GM19397 (cell line): ENCODE measurements around the gene PDE12.

ENCODE experiments used
- ATAC-seq: cut with Tn5 transposase; IDR thresholded peaks from one replicate; pipeline ENCODE4 v1.9.1; 2021; ENCODE audit warnings: mild to moderate bottlenecking, moderate library complexity; ENCODE audit not compliant: unreplicated experiment

PDE12 gene, protein sequence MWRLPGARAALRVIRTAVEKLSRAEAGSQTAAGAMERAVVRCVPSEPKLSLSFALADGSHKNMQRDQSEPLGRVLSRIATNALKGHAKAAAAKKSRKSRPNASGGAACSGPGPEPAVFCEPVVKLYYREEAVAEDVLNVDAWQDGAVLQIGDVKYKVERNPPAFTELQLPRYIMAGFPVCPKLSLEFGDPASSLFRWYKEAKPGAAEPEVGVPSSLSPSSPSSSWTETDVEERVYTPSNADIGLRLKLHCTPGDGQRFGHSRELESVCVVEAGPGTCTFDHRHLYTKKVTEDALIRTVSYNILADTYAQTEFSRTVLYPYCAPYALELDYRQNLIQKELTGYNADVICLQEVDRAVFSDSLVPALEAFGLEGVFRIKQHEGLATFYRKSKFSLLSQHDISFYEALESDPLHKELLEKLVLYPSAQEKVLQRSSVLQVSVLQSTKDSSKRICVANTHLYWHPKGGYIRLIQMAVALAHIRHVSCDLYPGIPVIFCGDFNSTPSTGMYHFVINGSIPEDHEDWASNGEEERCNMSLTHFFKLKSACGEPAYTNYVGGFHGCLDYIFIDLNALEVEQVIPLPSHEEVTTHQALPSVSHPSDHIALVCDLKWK

DNA sequence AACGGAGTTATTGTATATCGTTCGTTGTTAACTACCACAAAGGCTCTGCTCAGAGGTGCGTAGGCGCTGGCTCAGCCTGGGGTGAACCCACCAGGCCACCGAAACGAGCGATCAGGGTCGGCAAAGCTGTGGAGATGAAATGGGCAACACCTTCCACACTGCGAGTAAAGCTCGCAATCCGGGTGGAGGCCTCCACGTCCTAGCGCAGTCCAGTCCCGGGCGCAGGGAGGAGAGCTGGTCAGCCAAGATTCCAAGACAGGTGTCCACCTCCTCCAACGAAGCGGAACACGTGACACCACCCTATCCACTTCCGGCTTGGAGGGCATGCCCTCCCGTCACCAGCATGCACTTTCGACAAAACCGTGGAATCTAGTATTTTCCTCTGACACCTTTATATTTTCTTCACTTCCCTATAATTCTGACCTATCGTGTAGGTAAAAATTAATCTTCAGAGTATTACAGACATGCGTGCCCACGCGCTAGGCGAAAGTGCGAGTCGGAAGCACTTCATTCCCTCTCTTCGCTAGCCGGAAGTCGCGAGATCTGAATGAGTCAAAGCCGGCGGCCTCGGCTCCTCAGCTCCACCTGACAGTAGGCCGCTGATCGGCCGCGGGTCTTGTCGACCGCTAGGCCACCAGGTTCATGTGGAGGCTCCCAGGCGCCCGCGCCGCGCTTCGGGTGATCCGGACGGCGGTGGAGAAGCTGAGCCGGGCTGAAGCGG lies at the start of gene PDE12:
Gene PDE12 (plus strand): TSS at position 537 of the 721 bp plus-strand sequence. CDS start 106 bp downstream, at position 643.
- ATAC-seq = peak; percentile 89

DNA sequence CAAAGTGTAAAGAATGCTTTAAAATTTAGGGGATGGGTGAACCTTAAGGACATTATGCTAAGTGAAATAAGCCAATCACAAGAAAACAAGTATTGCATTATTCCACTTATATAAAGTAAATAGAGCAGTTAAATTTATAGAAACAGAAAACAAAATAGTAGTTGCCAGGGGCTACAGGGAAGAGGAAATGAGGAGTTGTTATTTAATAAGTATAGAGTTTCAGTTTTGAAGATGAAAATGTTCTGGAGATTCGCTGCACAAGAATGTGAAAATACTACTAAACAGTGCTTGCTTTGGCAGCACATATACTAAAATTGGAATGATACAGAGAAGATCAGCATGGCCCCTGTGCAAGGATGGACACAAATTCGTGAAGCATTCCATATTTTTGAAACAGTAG lies 43.9 kb upstream of the PDE12 start:
- no peak for ATAC-seq

DNA sequence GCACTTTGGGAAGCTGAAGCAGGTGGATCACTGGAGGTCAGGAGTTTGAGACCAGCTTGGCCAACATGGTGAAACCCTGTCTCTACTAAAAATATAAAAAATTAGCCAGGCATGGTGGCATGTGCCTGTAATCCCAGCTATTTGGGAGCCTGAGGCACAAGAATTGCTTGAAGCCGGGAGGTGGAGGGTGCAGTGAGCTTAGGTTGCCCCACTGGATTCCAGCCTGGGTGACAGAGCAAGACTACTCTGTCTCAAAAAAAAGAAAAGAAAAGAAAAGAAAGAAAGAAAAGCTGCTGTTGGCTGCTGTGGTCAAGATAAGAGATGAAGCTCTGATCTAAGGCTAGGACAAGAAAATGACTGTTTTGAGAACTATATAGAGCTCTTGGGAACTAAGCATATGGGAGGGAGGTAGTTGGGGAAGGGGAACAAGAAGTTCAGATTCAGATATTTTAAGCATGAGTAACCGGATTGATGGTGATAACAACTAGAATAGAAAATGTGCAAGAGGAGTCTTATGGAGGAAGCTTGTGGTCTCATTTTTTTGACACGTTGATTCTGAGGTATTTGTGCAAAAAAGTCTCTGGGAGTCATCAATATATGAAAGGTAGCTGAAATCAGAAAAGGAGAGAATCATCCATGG lies 37.7 kb upstream of the PDE12 start:
- no peak for ATAC-seq

DNA sequence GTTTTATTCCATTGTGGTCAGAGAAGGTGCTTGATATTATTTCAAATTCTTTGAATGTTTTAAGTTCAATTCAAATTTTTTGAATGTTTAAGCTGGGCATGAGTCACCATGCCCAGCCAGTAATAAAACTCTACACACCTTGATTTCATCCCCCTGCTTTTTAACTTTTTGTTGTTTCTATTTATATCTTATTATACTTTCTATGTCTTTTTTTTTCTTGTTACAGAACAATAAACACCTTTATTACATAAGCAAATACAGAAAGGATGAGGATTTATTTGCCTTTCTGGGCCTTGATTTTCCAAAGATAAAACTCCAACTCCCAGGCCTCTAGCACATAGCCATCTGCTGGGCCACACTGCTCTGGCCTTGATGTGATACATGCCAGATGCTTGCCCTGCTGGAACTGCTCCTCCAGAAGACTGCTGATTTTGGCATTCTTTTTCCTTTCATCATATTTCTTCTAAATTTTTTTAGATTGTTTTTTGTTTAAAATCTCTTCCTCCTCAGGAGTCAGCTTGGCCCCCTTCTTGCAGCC lies 25.9 kb upstream of the PDE12 start:
- no peak for ATAC-seq

DNA sequence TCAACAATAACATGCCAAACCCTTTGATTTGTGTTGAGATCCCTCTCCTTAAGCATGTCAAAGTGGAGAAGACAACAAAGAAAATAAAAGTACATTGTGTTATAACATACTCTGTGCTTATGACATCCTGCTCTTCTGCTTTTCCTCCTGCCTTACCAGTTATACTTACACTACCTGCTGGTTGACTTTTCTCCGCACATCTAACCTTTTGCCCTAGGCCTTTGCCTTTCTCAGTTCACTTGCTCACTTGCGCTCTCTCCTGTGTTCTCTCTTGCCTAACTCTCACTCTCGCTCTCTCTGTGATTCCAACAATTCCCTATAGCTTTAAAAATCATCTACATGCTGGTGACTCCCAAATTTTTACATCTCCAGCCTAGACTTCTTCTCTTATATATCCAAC lies 17.6 kb upstream of the PDE12 start:
- ATAC-seq = no peak

DNA sequence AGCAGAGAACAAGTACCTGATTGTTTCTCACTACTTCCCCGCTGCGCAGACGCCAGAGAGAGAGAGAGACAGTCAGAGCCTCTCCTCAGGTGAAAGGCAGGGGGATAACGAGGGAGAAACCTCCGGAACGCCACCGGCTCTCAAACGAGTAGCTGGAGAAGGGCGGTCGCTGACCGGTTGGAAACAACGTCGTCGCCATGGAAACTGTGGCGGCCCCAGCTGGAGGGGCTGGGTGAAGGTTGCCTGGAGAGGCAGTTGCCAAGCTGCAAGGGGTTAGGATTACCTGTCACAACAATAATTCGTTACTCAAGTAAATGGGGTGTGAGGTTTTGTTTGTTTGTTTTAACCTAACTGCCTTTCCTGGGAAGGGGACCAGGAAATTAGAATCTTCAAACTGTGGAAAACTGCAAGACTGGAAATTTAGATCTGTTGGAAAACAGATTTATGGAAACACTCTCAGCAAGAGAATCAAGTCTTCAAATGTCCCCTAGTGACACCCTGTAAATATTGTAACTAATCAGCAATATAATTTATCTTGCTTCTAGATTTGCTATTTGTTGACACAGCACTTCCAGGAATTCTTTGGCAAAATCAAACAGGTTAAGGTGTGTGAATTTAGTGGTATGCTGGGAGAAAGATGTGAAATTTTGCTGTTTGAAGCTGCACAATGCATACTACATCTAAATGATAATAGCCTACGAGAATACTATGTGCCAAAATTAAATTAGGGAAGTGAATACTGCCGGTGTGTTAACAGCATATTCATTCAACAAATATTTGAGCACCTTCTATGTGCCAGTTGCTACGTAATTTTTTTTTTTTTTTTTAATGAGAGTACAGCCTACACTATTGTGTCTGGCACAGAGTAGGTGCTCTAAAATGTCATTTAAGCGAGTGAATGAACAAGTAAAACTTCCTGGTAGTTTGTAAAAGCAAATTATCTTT lies 11.6 kb upstream of the PDE12 start, which contains the start of gene DNAH12:
Gene DNAH12 (minus strand): TSS at position 164 of the 945 bp plus-strand sequence. CDS start 1,474 bp downstream, outside the sequence.
- no peak for ATAC-seq

DNA sequence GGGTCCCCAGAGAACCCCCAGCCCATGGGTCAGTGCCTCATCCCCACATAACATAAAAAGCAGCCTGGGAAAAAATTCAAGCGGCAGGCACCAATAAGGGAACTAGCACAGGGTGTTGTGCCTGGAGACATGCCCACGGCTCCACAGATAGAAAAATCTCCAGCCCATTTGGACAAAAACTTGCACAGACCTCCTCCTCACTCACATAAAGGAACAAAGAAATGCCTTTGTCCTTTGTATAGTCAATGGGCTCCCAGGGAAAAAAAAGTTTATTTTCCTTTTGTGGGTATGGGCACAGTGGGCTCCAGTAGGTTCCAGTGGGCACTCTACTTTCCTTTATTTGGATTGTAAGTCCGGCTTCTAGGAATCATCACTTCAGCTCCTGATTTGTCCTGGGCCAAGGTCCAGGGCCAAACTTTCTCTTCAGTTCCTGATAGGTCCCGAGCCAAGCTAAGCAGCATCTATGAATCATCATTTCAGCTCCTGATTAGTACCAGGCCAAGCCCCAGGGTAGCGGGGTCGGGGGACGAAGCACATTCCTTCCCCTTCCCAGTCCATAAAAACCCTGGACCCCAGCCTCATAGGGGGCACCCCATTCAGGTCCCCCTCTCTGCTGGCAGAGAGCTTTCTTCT lies 10.3 kb upstream of the PDE12 start:
- ATAC-seq = no peak

DNA sequence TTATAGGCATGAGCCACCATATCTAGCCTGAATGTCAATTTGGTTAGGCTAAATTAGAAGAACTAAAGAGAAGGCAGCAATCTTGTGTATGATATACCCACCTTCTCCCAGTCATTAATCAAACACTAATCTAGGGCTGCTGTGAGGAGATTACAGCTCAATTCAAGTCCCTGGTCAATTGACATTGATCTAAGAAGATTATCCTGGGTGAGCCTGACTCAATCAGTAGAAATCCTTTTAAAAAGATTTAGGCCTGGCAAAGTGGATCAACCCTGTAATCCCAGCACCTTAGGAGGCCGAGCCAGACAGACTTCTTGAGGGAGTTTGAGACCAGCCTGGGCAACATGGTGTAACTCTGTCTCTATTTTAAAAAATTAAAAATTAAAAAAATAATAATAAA lies 9.5 kb upstream of the PDE12 start:
- no peak for ATAC-seq

DNA sequence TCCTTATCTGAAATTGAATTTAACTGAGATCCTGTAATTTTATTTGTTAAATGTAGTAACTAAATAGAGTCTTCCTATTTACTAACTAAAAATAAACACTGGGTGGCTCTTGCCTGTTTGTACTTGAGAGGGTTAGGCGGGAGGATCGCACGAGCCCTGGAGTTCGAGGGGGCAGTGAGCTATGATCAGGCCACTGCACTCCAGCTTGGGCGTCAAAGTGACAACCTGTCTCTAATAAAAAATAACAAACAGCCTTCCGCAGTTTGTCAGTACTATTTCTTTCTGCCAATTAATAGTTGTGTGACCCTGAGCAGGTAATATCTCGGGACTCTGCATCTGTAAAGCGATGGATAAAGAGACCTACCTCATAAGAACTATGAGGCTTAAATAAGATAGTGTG lies 768 bp upstream of the PDE12 start:
- no peak for ATAC-seq

DNA sequence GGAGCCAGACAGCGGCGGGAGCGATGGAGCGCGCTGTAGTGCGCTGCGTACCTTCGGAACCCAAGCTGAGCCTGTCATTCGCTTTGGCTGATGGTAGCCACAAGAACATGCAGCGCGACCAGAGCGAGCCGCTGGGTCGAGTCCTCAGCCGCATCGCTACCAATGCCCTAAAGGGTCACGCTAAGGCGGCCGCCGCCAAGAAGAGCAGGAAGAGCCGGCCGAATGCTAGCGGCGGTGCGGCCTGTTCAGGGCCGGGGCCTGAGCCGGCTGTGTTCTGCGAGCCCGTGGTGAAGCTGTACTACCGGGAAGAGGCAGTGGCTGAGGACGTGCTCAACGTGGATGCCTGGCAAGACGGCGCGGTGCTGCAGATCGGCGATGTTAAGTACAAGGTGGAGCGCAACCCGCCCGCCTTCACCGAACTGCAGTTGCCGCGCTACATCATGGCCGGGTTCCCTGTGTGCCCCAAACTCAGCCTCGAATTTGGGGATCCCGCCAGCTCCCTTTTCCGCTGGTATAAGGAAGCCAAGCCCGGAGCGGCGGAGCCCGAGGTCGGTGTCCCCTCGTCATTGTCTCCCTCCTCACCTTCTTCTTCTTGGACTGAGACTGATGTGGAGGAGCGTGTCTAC lies 498 bp downstream of the PDE12 start:
- peak; percentile 39 for ATAC-seq

DNA sequence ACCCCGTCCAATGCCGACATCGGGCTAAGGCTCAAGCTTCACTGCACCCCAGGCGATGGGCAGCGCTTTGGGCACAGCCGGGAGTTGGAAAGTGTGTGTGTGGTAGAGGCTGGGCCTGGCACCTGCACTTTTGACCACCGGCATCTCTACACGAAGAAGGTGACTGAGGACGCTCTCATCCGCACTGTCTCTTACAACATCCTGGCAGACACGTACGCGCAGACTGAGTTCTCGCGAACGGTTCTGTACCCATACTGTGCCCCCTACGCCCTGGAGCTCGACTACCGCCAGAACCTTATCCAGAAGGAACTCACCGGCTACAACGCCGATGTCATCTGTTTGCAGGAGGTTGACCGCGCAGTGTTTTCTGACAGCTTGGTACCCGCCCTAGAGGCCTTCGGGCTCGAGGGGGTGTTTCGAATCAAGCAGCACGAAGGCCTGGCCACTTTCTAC lies 1.0 kb downstream of the PDE12 start:
- no peak for ATAC-seq

DNA sequence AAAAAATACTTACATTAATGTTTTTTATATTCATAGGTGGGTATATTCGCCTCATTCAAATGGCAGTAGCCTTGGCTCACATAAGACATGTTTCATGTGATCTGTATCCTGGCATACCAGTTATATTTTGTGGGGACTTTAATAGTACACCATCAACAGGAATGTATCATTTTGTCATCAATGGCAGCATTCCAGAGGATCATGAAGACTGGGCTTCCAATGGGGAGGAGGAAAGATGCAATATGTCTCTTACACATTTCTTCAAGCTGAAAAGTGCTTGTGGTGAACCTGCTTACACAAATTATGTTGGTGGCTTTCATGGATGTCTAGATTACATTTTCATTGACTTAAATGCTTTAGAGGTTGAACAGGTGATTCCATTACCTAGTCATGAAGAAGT lies 3.5 kb downstream of the PDE12 start:
- no peak for ATAC-seq

DNA sequence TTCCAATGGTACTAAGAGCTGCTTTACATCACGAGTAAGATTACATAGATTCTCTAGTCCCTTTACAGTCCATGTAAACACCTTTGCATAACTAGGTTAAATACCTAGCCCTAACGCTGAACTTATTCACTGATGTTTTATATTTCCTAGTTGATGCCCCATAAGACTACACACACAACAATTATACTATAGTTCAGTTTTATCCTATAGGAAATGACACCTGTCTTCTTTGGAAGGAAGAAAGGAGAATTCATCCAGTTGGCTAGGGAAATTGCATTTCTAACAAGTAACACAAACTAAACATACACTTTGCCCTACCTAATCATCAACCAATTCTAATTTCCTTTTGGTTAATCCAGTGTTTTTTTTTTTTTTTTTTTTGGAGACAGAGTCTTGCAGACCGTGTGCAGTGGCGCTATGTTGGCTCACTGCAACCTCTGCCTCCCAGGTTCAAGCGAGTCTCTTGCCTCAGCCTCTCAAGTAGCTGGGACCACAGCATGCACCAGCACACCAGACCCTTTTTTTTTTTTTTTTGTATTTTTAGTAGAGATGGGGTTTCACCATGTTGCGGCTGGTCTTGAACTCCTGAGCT lies 13.9 kb downstream of the PDE12 start:
- no peak for ATAC-seq

DNA sequence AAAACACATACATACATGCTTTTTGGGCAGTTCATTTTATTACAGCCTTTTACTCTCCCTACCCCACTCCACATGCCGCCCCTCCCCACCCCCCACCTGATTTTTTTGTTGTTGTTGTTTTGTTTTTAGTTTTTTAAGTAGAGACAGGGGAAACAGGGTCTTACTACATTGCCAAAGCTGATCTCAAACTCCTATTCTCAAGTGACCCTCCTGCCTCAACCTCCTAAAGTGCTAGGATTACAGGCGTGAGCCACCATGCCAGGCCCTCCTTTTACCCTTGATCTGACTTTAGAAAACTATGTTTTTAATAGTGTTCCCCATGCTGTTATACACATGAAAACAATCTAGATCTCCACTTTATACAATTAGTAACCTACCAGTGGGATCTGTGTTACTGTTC lies 14.8 kb downstream of the PDE12 start:
- ATAC-seq = no peak

DNA sequence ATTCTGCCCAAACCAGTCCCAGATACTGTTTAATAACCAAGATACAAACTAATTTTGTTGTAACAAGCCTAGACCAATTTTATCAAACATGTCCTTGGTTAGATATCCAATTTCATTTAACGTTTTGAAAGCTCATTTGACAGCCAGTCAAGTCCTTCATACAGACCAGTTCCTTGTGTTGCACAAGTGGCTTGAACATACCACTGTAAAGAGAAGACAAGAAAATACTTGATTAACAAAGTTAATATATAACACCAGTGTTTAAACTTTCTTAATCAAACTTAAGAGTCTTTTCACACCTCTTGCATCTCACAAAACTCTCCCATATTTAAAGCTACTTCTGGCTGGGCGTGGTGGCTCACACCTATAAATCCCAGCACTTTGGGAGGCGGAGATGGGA lies 16.0 kb downstream of the PDE12 start:
- no peak for ATAC-seq

DNA sequence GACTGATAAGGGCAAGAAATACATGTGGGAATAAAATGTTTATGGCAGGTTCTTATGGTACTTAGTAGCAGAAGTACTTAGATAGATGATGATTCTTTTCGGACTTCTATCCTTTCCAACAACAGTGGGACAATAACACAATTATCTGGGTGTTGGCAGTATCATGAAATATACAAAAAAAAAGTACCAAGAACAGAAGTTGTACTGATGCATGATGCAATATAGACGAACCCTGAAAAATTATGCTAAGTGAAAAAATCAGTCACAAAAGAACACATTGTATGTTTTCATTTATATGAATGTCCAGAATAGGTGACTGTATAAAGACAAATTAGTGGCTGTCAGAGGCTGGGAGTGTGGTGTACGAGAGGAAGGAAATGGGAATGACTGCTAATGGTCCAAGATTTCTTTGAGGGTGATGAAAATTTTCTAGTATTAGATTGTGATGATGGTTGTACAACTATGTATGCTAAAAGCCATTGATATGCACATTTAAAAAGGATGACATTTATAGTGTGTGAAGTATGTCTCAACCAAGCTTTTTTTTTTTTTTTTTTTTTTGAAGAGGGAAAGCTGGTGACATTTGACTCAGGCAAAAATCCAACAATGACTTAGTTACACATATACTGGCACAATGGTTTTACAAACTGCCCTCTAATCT lies 20.0 kb downstream of the PDE12 start:
- ATAC-seq = no peak

DNA sequence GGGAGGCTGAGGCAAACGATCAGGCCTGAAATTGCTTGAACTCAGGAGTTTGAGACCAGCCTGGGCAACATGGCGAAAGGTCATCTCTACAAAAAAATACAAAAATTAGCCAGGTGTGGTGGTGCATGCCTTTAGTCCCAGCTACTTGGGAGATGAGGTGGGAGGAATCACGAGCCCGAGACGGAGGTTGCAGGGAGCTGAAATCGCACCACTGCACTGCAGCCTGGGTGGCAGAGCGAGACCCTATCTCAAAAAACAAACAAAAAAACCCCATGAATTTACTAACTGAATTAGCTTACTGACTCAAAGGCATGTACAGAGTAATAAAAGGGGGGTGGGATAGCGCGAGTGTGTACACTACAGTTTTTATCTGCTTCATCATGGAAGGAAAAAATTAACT lies 21.7 kb downstream of the PDE12 start:
- no peak for ATAC-seq
